Nephron (organoid): ENCODE measurements around the gene ANKMY1.
A peak's percentile ranks its signal among the peaks of the same experiment; 100 is the strongest.

Experiments used
- H3K27ac Mint-ChIP-seq, 3 experiments: 2 replicates each; pipeline ENCODE4 v1.8.0; 2020; ENCODE audit warnings: mixed read lengths in 3 of 3, mild to moderate bottlenecking in 2 of 3, moderate library complexity in 1 of 3
- H3K27me3 Mint-ChIP-seq: 2 replicates; pipeline ENCODE4 v1.8.0; 2021; ENCODE audit warnings: low read depth, mild to moderate bottlenecking, moderate library complexity, mixed read lengths
- H3K36me3 Mint-ChIP-seq: 2 replicates; pipeline ENCODE4 v1.8.0; 2020; ENCODE audit warnings: low read depth, mixed read lengths
- H3K4me1 Mint-ChIP-seq: 2 replicates; pipeline ENCODE4 v1.8.0; 2020; ENCODE audit warnings: mixed read lengths
- H3K4me3 Mint-ChIP-seq, 3 experiments: 2 replicates each; pipeline ENCODE4 v1.8.0; 2020; ENCODE audit warnings: mild to moderate bottlenecking in 3 of 3, mixed read lengths in 3 of 3, moderate library complexity in 2 of 3
- H3K9me3 Mint-ChIP-seq: 2 replicates; pipeline ENCODE4 v1.8.0; 2020; ENCODE audit warnings: mixed read lengths
- TF ChIP-seq, protein P1 (sequence below), 3 experiments: fragments of 200-600 bp; sonication (generic); IDR thresholded peaks; one replicate each; pipeline ENCODE4 v1.5.0; 2021; ENCODE audit warnings: antibody characterized with exemption in 3 of 3; ENCODE audit not compliant: unreplicated experiment in 3 of 3

The ANKMY1 gene

DNA sequence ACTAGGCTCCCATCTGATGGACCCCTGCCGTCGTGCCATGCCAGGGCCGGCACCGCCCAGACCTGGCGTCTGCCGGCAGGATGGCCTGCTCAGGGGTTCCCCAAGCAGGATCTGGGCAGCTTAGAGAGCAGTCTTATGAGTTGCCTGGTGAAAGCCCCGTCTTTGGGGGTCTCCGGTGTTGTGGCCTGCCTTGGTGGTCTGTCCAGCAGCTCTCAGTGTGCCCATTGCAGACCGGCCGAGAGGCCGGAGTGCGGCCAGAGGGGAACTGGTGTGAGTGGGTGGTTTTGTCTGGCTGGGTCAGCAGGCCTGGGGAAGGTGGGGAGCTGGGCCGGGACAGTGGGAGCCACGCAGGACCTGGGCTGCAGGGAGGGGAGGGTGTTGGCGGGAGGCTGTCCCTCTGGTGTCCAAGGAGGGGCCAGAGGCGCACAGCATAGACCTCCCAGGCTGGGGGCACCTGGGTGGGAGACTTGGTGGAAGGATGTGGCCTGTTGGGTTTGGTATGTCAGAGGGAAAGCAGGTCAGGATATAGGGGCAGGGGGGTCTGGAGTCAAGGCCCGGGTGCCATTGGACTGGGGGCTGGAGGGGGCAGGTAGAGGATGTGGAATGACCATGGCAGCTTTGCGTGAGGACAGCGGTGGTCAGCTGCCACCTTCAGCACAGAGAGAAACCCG lies 105.9 kb downstream of the ANKMY1 start:
- Mint-ChIP-seq H3K9me3 (no peaks in the 10 kb centered on the region), H3K27me3 (peaks cover 20% of the 10 kb centered on the region), H3K36me3 (no peaks in the 10 kb centered on the region), H3K27ac (peak overlapping the region in 2 of 3 experiments; percentile 46 to 48), H3K4me1 (peaks cover 27% of the 10 kb centered on the region), H3K4me3 (peak overlapping the region; percentile 84 to 85 (median 84))
- TF ChIP-seq, protein P1, sequence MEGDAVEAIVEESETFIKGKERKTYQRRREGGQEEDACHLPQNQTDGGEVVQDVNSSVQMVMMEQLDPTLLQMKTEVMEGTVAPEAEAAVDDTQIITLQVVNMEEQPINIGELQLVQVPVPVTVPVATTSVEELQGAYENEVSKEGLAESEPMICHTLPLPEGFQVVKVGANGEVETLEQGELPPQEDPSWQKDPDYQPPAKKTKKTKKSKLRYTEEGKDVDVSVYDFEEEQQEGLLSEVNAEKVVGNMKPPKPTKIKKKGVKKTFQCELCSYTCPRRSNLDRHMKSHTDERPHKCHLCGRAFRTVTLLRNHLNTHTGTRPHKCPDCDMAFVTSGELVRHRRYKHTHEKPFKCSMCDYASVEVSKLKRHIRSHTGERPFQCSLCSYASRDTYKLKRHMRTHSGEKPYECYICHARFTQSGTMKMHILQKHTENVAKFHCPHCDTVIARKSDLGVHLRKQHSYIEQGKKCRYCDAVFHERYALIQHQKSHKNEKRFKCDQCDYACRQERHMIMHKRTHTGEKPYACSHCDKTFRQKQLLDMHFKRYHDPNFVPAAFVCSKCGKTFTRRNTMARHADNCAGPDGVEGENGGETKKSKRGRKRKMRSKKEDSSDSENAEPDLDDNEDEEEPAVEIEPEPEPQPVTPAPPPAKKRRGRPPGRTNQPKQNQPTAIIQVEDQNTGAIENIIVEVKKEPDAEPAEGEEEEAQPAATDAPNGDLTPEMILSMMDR (IDR thresholded peaks at IDR 0.05; ENCODE audit: unreplicated experiment in 3 of 3) = no peak

DNA sequence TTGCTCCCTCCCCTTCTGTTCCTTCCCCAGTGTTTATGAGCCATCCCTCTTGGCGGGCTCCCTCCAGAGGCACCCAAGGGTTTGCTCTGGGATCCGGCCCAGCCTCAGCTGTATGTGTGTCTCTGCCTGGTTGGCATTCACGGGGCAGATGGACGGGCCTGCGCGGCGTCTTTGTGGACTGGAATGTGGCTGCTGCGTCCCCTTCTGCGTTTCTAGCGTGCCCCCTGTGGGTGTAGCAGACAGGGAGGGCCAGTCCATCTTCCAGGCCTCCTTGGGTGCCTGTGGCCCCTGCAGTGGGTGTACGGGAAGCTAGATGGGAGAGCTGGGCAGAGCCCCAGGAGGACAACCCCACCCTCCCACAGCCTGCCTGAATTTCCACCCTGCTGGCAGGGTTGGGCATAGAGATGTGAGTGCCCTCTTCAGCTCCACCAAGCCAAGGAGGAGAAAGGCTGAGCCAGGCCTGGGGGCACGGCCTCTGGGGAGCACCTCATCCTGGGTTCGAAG lies 106.6 kb downstream of the ANKMY1 start:
- no peaks in the 10 kb centered on the region for H3K36me3 Mint-ChIP-seq
- no peaks in the 10 kb centered on the region for H3K9me3 Mint-ChIP-seq
- H3K27ac Mint-ChIP-seq = no peak overlapping the region
- peak overlapping the region; percentile 61 to 84 (median 64) for H3K4me3 Mint-ChIP-seq
- H3K27me3 Mint-ChIP-seq = peaks cover 20% of the 10 kb centered on the region
- H3K4me1 Mint-ChIP-seq = peaks cover 27% of the 10 kb centered on the region
- TF ChIP-seq, protein P1 (IDR thresholded peaks at IDR 0.05; ENCODE audit: unreplicated experiment in 3 of 3) = no peak

DNA sequence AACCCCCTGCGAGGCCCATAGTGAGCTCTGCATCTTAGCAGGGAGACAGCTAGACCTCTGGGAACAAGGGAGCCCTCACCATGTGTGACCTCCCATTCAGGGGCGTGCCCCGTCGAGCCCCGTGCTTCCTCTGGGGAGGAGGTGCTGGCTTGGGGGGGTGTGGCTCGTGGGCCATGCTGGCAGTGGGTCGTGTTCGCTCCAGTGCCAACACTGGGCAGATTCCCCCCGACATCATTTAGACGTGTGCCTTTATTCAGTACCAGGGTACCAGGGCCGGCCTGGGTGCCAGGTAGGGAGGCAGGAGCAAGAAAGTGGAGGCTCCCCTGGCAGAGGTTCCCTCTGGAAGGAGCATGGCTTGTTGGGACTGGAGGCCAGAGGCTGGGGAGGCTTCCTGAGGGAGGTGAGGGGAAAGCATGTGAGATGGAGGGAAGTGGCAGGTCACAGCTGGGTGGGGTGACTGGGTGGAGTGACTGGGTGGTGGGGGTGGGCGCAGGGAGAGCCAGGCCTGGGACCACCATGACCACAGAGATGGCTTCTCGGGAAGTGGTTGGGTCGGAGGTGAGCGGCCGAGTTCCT lies 107.2 kb downstream of the ANKMY1 start:
- TF ChIP-seq, protein P1 (IDR thresholded peaks at IDR 0.05; ENCODE audit: unreplicated experiment in 3 of 3) = no peak
- peaks cover 27% of the 10 kb centered on the region for H3K4me1 Mint-ChIP-seq
- no peaks in the 10 kb centered on the region for H3K9me3 Mint-ChIP-seq
- H3K27me3 Mint-ChIP-seq = peaks cover 20% of the 10 kb centered on the region
- peak overlapping the region; percentile 65 to 67 (median 66) for H3K4me3 Mint-ChIP-seq
- H3K27ac Mint-ChIP-seq = peak overlapping the region in 1 of 3 experiments; percentile 28
- H3K36me3 Mint-ChIP-seq = peaks cover 4% of the 10 kb centered on the region

DNA sequence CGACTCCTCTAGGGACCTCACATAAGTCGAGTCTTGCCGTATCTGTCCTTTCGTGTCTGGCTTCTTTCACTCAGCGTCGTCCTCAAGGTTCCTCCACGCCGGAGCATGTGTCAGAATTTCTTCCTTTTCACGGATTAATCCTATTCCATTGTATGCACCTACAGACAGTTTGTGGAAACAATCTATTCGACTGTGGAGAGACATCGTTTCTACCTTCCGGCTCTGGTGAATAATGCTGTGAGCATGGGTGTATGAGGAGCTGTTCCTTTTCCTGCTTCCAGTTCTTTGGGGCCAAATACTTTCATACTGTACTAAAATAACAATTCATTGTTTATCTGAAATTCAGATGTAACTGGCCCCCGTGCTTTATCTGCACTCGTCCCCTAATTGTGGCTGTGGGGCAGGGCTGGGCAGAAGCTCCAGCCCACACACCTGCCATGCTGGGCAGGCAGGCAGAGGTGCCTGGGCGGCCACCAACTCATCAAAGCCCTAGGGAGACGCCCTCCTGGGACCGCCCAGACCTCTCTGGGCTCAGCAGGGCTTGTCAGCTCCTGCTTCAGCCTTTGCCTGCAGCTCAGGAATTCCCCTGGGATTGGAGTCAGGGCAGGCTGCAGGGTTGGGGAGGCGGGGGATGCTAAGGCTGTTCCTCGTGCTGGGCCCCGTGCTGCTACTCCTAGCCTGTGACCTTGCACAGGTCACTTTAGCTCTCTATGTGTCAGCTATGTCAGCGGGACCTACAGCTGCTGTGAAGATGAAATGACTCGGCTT lies 107.8 kb downstream of the ANKMY1 start:
- Mint-ChIP-seq H3K4me3 (peak overlapping the region; percentile 65 to 67 (median 66)), H3K36me3 (peaks cover 7% of the 10 kb centered on the region), H3K27ac (peak overlapping the region in 1 of 3 experiments; percentile 28), H3K9me3 (no peaks in the 10 kb centered on the region), H3K4me1 (peaks cover 26% of the 10 kb centered on the region), H3K27me3 (peaks cover 18% of the 10 kb centered on the region)
- TF ChIP-seq, protein P1 (IDR thresholded peaks at IDR 0.05; ENCODE audit: unreplicated experiment in 3 of 3) = no peak

- Mint-ChIP-seq H3K4me1 (peaks cover 20% of the 10 kb centered on the region), H3K9me3 (no peaks in the 10 kb centered on the region), H3K27me3 (peaks cover 7% of the 10 kb centered on the region), H3K36me3 (peaks cover 8% of the 10 kb centered on the region), H3K4me3 (no peak overlapping the region), H3K27ac (no peak overlapping the region)
- TF ChIP-seq, protein P1 (IDR thresholded peaks at IDR 0.05; ENCODE audit: unreplicated experiment in 3 of 3) = no peak
Observed at GRCh38 chr2:240448387-240449274, 109.2 kb downstream of the ANKMY1 start.
